Measurements from ENCODE around the gene HOXB1. TPM values are rescaled to one million over a fixed set of nuclear protein-coding genes. Genes with fewer than 3 reads are reported as not detected.

Gene HOXB1
- total and polyA plus RNA-seq, 2 experiments from 2014 or later: not detected

DNA sequence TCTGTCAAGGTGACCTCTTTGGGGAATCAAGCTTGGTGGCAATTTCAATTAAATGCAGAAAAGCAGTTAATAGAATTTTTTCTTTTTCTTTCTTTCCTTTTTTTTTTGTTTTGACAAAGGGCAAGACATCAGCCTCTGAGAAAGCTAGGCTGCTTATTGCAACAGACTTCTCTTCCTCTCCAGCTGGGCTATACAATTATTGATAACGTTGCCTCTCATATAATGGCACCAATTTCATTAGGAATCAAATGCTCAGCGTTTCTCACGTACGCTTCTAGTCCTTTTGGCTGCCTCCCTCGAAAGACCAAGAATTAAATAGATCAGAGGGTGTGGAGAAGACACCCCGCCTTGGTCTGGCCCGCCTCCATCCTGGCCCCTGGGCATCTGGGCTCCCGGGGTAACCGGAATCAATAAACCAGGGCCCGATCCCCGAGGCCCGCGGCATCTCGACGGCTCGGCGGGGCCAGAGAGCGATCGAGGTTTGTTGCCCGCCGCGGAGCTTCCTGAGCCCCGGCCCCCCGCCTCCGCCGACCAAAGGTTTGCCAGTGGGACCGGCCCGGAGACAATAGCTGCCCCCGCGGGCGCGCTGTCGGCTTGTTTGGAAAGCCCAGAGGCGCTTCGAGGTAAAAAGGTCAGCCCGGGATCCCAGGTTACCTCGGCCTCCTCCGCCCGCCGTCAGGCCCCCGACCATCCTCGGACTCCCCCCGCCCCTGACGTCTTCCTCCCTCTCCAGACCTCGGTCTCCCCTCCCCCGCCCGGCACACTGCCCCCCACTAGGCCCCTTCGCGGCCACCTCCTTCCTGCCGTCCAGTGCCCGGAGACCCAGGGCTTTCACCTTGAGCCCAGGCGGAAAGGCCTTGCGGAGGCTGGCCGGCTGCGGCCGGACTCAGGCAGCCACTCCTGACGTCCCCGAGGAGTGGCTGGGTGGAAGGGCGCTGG lies 3.9 kb downstream of the HOXB1 start:
- Histone ChIP-seq H4K20me1 (replicated peaks; ENCODE audit: insufficient read depth) (peaks cover 9% of the 10 kb centered on the region; the same call in 1 of the 2 replicates), H3F3A (replicated peaks; ENCODE audit: low read depth) (peaks cover 45% of the 10 kb centered on the region), H3K9me2 (ENCODE audit: insufficient read depth) (no peaks in the 10 kb centered on the region), H3K4me2 (peak overlapping the region; percentile 85), H3K27me3 (ENCODE audit: insufficient read depth) (peaks cover 100% of the 10 kb centered on the region), H3K4me1 (ENCODE audit: insufficient read depth) (peaks cover 74% of the 10 kb centered on the region), H2AFZ (peak overlapping the region; percentile 96), H3K27ac (ENCODE audit: low read depth) (no peak overlapping the region), H3K36me3 (ENCODE audit: insufficient read depth) (no peaks in the 10 kb centered on the region), H3K4me3 (peak overlapping the region; percentile 61), H3K79me2 (replicated peaks; ENCODE audit: insufficient read depth) (no peaks in the 10 kb centered on the region)
- Mint-ChIP-seq H3K27me3 (ENCODE audit: insufficient read depth, low read depth, poor library complexity) (peaks cover 100% of the 10 kb centered on the region), H3K27ac (no peak overlapping the region), H3K36me3 (ENCODE audit: low read depth) (no peaks in the 10 kb centered on the region), H3K9me3 (no peaks in the 10 kb centered on the region; the same call in 1 of the 3 replicates), H3K4me3 (peak overlapping the region; percentile 67), H3K4me1 (peaks cover 59% of the 10 kb centered on the region)
- peak; percentile 47 for TF ChIP-seq EZH2 (IDR thresholded peaks at IDR 0.05; ENCODE audit: low read depth, unreplicated experiment)
- TF ChIP-seq NANOG (IDR thresholded peaks at IDR 0.05; ENCODE audit: borderline replicate concordance): no peak
- peak; percentile 85 for DNase-seq (ENCODE audit: low spot score)
- peak; percentile 49 for ATAC-seq

- H2AFZ ChIP-seq: no peak overlapping the region
- H3K27me3 ChIP-seq (ENCODE audit: insufficient read depth): peaks cover 92% of the 10 kb centered on the region
- H3F3A ChIP-seq (replicated peaks; ENCODE audit: low read depth): peaks cover 34% of the 10 kb centered on the region
- no peak for ATAC-seq
- peaks cover 46% of the 10 kb centered on the region for H3K4me1 Mint-ChIP-seq
- no peak for DNase-seq (ENCODE audit: low spot score)
- H3K4me2 ChIP-seq: no peak overlapping the region
- H4K20me1 ChIP-seq (replicated peaks; ENCODE audit: insufficient read depth): peaks cover 7% of the 10 kb centered on the region; the same call in 1 of the 2 replicates
- peaks cover 5% of the 10 kb centered on the region for H3K9me2 ChIP-seq (ENCODE audit: insufficient read depth)
- H3K4me1 ChIP-seq (ENCODE audit: insufficient read depth): peaks cover 61% of the 10 kb centered on the region
- H3K36me3 ChIP-seq (ENCODE audit: insufficient read depth): no peaks in the 10 kb centered on the region
- no peak overlapping the region for H3K4me3 Mint-ChIP-seq
- H3K27ac ChIP-seq (ENCODE audit: low read depth): no peak overlapping the region
- no peaks in the 10 kb centered on the region; the same call in 1 of the 3 replicates for H3K9me3 Mint-ChIP-seq
- TF ChIP-seq STAT1 (IDR thresholded peaks at IDR 0.05; ENCODE audit: unreplicated experiment): no peak
- TF ChIP-seq, protein P1, sequence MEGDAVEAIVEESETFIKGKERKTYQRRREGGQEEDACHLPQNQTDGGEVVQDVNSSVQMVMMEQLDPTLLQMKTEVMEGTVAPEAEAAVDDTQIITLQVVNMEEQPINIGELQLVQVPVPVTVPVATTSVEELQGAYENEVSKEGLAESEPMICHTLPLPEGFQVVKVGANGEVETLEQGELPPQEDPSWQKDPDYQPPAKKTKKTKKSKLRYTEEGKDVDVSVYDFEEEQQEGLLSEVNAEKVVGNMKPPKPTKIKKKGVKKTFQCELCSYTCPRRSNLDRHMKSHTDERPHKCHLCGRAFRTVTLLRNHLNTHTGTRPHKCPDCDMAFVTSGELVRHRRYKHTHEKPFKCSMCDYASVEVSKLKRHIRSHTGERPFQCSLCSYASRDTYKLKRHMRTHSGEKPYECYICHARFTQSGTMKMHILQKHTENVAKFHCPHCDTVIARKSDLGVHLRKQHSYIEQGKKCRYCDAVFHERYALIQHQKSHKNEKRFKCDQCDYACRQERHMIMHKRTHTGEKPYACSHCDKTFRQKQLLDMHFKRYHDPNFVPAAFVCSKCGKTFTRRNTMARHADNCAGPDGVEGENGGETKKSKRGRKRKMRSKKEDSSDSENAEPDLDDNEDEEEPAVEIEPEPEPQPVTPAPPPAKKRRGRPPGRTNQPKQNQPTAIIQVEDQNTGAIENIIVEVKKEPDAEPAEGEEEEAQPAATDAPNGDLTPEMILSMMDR (conservative IDR thresholded peaks at IDR 0.05; ENCODE audit: low read depth in 2 of 2): peak; percentile 29 to 67; a peak in 3 of 4 replicates
- H3K36me3 Mint-ChIP-seq (ENCODE audit: low read depth): no peaks in the 10 kb centered on the region
- H3K4me3 ChIP-seq: no peak overlapping the region
- H3K27ac Mint-ChIP-seq: no peak overlapping the region
- H3K27me3 Mint-ChIP-seq (ENCODE audit: insufficient read depth, low read depth, poor library complexity): peaks cover 88% of the 10 kb centered on the region
- H3K79me2 ChIP-seq (replicated peaks; ENCODE audit: insufficient read depth): no peaks in the 10 kb centered on the region
Observed at GRCh38 chr17:48523010-48523409, 7.8 kb downstream of the HOXB1 start.

DNA sequence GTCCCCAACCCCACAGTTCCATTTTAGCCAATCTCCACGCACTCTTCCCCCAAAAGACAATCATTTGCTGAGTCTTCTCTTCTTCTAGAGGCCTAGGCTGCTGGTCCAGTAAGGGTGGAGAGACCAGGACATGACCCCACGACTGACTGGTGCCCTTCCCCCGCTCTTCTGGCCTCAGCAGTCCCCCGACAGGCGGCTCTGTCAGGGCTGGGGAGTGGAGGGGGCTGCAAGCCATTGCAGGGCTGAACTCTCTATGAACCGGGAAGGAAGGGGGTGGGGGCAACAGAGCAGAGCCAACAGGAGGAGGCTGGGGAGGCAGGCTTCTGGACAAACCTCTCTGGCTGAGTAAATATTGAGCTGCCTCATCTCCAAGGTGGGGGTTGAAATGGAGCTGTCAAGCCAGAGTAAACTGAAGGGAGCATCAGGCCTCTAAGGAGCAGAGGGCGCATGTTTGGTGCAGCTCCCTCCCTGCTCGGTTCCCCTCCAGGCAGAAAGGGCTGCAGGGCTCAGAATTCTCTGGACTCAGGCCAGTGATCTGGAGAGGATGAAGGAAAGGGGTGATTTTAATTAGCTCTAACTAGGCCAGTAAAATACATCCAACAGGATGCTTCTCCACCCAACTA lies 8.7 kb downstream of the HOXB1 start:
- no peak overlapping the region for H3K4me3 Mint-ChIP-seq
- Histone ChIP-seq H2AFZ (no peak overlapping the region), H3K79me2 (replicated peaks; ENCODE audit: insufficient read depth) (no peaks in the 10 kb centered on the region), H3K27me3 (ENCODE audit: insufficient read depth) (peaks cover 89% of the 10 kb centered on the region), H4K20me1 (replicated peaks; ENCODE audit: insufficient read depth) (peaks cover 7% of the 10 kb centered on the region; the same call in 1 of the 2 replicates), H3K4me3 (0 out of 2 replicates have a peak overlapping the region, but pooled peaks have one; percentile 27), H3K4me2 (peak overlapping the region; percentile 58), H3K27ac (ENCODE audit: low read depth) (no peak overlapping the region), H3K9me2 (ENCODE audit: insufficient read depth) (peaks cover 5% of the 10 kb centered on the region), H3F3A (replicated peaks; ENCODE audit: low read depth) (peaks cover 27% of the 10 kb centered on the region), H3K4me1 (ENCODE audit: insufficient read depth) (peaks cover 53% of the 10 kb centered on the region), H3K36me3 (ENCODE audit: insufficient read depth) (no peaks in the 10 kb centered on the region)
- peaks cover 84% of the 10 kb centered on the region for H3K27me3 Mint-ChIP-seq (ENCODE audit: insufficient read depth, low read depth, poor library complexity)
- H3K4me1 Mint-ChIP-seq: peaks cover 46% of the 10 kb centered on the region
- peak; percentile 12; the same call in 2 of the 3 replicates for ATAC-seq
- no peaks in the 10 kb centered on the region for H3K36me3 Mint-ChIP-seq (ENCODE audit: low read depth)
- no peak overlapping the region for H3K27ac Mint-ChIP-seq
- DNase-seq (ENCODE audit: low spot score): no peak
- no peaks in the 10 kb centered on the region; the same call in 1 of the 3 replicates for H3K9me3 Mint-ChIP-seq
- TF ChIP-seq, protein P1 (conservative IDR thresholded peaks at IDR 0.05; ENCODE audit: low read depth in 2 of 2): no peak
- TF ChIP-seq ZNF114 (CRISPR knock-in tag; IDR thresholded peaks at IDR 0.05) (no peak), CREB1 (CRISPR knock-in tag; IDR thresholded peaks at IDR 0.05; ENCODE audit: low read depth) (no peak), NANOG (IDR thresholded peaks at IDR 0.05; ENCODE audit: borderline replicate concordance) (no peak)

Data from GM23338 (cell line).